Neural cell (in vitro differentiated cells): ENCODE measurements around the gene PLEKHH2. TPM values are rescaled to one million over a fixed set of nuclear protein-coding genes. Genes with fewer than 3 reads are reported as not detected.

Experiments used
- H2AFZ ChIP-seq: fragments of 200-600, 300-800 bp; sonication (generic), shearing (Covaris generic); 2 replicates; pipeline ENCODE4 v1.6.0; 2014; ENCODE audit warnings: low read depth, mild to moderate bottlenecking, antibody characterized with exemption, low read length, moderate library complexity
- H3F3A ChIP-seq: fragments of 200-600 bp; shearing (Covaris generic); 2 replicates; pipeline ENCODE4 v1.6.1; 2016; ENCODE audit warnings: mild to moderate bottlenecking, moderate library complexity, mixed read lengths, antibody characterized with exemption, low read length; ENCODE audit not compliant: insufficient read depth, poor library complexity, severe bottlenecking
- H3K27ac ChIP-seq: fragments of 200-600, 300-800 bp; sonication (generic), shearing (Covaris generic); 2 replicates; pipeline ENCODE4 v1.5.1; 2014; ENCODE audit warnings: mild to moderate bottlenecking, low read length, moderate library complexity
- H3K27me3 ChIP-seq: fragments of 300-800, 200-600 bp; sonication (generic), shearing (Covaris generic); 2 replicates; pipeline ENCODE4 v1.6.0; 2014; ENCODE audit warnings: mild to moderate bottlenecking, low read depth, low read length, moderate library complexity; ENCODE audit not compliant: insufficient read depth
- H3K36me3 ChIP-seq: fragments of 300-800, 200-600 bp; sonication (generic), shearing (Covaris generic); 2 replicates; pipeline ENCODE4 v1.5.1; 2014; ENCODE audit warnings: mild to moderate bottlenecking, antibody characterized with exemption, low read length, moderate library complexity; ENCODE audit not compliant: insufficient read depth
- H3K4me2 ChIP-seq: fragments of 300-800, 200-600 bp; sonication (generic), shearing (Covaris generic); 2 replicates; pipeline ENCODE4 v1.6.0; 2014; ENCODE audit warnings: mild to moderate bottlenecking, low read length
- H3K4me3 ChIP-seq: fragments of 300-800, 200-600 bp; sonication (generic), shearing (Covaris generic); 2 replicates; pipeline ENCODE4 v1.5.1; 2014; ENCODE audit warnings: mild to moderate bottlenecking, low read length, moderate library complexity
- H3K79me2 ChIP-seq: fragments of 200-600 bp; shearing (Covaris generic); replicated peaks from 2 replicates; pipeline ENCODE4 v1.6.0; 2014; ENCODE audit warnings: mild to moderate bottlenecking, low read length, moderate library complexity; ENCODE audit not compliant: insufficient read depth
- H3K9ac ChIP-seq: fragments of 300-800, 200-600 bp; sonication (generic), shearing (Covaris generic); 2 replicates; pipeline ENCODE4 v1.6.1; 2016; ENCODE audit warnings: mild to moderate bottlenecking, low read length, mixed read lengths
- H3K9me2 ChIP-seq: fragments of 200-600 bp; shearing (Covaris generic); 2 replicates; pipeline ENCODE4 v1.6.1; 2016; ENCODE audit warnings: mild to moderate bottlenecking, low read length, mixed read lengths; ENCODE audit not compliant: insufficient read depth
- H3K9me3 ChIP-seq: fragments of 200-600, 300-800 bp; sonication (generic), shearing (Covaris generic); 2 replicates; pipeline ENCODE4 v1.6.1; 2016; ENCODE audit warnings: mild to moderate bottlenecking, mixed run types, low read length, moderate library complexity, mixed read lengths
- H4K20me1 ChIP-seq: fragments of 200-600 bp; shearing (Covaris generic); 2 replicates; pipeline ENCODE4 v1.6.1; 2016; ENCODE audit warnings: mild to moderate bottlenecking, mixed run types; ENCODE audit not compliant: insufficient read depth
- EP300 ChIP-seq: fragments of 450-650 bp; conservative IDR thresholded peaks from 2 replicates; pipeline ENCODE4 v1.6.1; 2014; ENCODE audit warnings: antibody characterized with exemption, mild to moderate bottlenecking, moderate library complexity; ENCODE audit not compliant: poor library complexity, severe bottlenecking
- EZH2 ChIP-seq: fragments of 200-600, 300-800 bp; shearing (Covaris generic), sonication (generic); IDR thresholded peaks from 2 replicates; pipeline ENCODE4 v1.6.1; 2014; ENCODE audit warnings: antibody characterized with exemption, low read length, borderline replicate concordance, mild to moderate bottlenecking; ENCODE audit not compliant: insufficient read depth, poor library complexity, severe bottlenecking
- MXI1 ChIP-seq: fragments of 450-650 bp; conservative IDR thresholded peaks from 2 replicates; pipeline ENCODE4 v1.6.1; 2014; ENCODE audit warnings: antibody characterized with exemption, mild to moderate bottlenecking; ENCODE audit not compliant: poor library complexity, severe bottlenecking
- POLR2AphosphoS5 ChIP-seq: IDR thresholded peaks from 2 replicates; pipeline ENCODE4 v1.6.1; 2012
- RAD21 ChIP-seq: fragments of 450-650 bp; conservative IDR thresholded peaks from 2 replicates; pipeline ENCODE4 v1.6.1; 2014; ENCODE audit warnings: antibody characterized with exemption, mild to moderate bottlenecking, moderate library complexity
- SMC3 ChIP-seq: fragments of 450-650 bp; conservative IDR thresholded peaks from 2 replicates; pipeline ENCODE4 v1.6.1; 2014; ENCODE audit warnings: antibody characterized with exemption, mild to moderate bottlenecking, moderate library complexity; ENCODE audit not compliant: poor library complexity
- TAF1 ChIP-seq: IDR thresholded peaks from 2 replicates; pipeline ENCODE4 v1.6.1; 2012; ENCODE audit warnings: low read depth
- polyA plus RNA-seq: library from polyadenylated mRNA; depleted of rRNA; stranded (reverse); fragments of >200 nt; gene quantifications from 2 replicates; pipeline ENCODE4 v1.2.3, GENCODE V29; 2014
- TF ChIP-seq, protein P1 (sequence below): fragments of 450-650 bp; IDR thresholded peaks from 2 replicates; pipeline ENCODE4 v1.5.1; 2014; ENCODE audit warnings: antibody characterized with exemption, mild to moderate bottlenecking, moderate library complexity; ENCODE audit not compliant: poor library complexity, severe bottlenecking
- TF ChIP-seq, protein P2 (sequence below): IDR thresholded peaks from 2 replicates; pipeline ENCODE4 v1.6.1; 2012; ENCODE audit warnings: borderline replicate concordance

PLEKHH2 gene
- polyA plus RNA-seq, 1 donor from 2014 or later = 0.50 TPM

DNA sequence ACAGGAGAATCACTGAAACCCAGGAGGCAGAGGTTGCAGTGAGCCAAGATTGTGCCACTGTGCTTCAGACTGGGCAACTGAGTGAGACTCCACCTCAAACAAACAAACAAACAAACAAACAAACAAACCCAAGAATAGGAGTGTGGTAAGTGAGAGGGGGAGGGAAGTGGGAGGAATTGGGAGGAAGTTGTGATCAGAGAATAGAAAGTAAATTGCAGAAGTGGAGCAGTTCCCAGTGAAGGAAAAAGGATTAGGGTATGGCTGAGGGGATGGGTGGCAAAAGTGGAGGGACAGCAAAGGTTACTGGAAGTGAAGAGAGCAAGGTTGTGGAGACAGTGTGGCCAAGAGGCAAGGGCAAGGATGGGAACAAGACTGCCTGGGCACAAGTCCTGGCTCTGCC is 80.3 kb downstream of the PLEKHH2 start:
- H3K27me3 ChIP-seq = no peaks in the 10 kb centered on the region
- no peaks in the 10 kb centered on the region for H3F3A ChIP-seq
- no peak overlapping the region for H3K27ac ChIP-seq

DNA sequence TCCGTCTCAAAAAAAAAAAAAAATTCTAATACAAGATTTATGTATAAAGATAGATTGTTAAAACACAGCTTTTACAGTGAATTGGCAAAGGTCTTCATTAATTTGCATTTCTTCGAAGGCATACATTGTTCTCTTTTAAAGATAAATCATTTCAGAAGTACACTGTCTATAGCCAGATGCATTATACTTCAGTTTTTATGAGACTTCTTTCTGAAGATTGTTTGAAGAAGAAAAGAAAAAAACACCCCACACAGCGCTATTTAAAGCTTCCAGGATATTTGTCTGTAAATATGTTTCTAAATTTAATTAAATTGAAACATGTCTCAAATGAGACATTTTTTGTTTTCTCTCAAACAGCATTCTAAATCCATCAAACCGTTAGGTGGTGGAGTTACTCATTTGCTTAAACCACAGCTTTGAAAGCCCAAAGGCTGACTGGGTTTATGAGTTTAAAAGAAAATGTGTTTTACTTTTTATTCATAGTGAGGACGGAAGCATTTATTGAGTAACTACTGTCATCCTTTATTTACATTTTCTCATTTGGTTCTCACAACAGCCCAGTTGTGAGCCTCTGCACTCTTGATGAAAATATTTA is 81.6 kb downstream of the PLEKHH2 start:
- no peaks in the 10 kb centered on the region for H3K36me3 ChIP-seq
- no peaks in the 10 kb centered on the region for H3K27me3 ChIP-seq
- H3K9me3 ChIP-seq = no peaks in the 10 kb centered on the region
- no peak overlapping the region for H3K9ac ChIP-seq
- H4K20me1 ChIP-seq = no peaks in the 10 kb centered on the region
- no peaks in the 10 kb centered on the region for H3K9me2 ChIP-seq
- no peak overlapping the region for H3K4me3 ChIP-seq
- H2AFZ ChIP-seq = no peak overlapping the region
- TF ChIP-seq, protein P1, sequence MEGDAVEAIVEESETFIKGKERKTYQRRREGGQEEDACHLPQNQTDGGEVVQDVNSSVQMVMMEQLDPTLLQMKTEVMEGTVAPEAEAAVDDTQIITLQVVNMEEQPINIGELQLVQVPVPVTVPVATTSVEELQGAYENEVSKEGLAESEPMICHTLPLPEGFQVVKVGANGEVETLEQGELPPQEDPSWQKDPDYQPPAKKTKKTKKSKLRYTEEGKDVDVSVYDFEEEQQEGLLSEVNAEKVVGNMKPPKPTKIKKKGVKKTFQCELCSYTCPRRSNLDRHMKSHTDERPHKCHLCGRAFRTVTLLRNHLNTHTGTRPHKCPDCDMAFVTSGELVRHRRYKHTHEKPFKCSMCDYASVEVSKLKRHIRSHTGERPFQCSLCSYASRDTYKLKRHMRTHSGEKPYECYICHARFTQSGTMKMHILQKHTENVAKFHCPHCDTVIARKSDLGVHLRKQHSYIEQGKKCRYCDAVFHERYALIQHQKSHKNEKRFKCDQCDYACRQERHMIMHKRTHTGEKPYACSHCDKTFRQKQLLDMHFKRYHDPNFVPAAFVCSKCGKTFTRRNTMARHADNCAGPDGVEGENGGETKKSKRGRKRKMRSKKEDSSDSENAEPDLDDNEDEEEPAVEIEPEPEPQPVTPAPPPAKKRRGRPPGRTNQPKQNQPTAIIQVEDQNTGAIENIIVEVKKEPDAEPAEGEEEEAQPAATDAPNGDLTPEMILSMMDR = no peak
- no peak for TF ChIP-seq EP300
- no peak for TF ChIP-seq TAF1
- no peak for TF ChIP-seq MXI1
- no peak for TF ChIP-seq RAD21
- TF ChIP-seq, protein P2, sequence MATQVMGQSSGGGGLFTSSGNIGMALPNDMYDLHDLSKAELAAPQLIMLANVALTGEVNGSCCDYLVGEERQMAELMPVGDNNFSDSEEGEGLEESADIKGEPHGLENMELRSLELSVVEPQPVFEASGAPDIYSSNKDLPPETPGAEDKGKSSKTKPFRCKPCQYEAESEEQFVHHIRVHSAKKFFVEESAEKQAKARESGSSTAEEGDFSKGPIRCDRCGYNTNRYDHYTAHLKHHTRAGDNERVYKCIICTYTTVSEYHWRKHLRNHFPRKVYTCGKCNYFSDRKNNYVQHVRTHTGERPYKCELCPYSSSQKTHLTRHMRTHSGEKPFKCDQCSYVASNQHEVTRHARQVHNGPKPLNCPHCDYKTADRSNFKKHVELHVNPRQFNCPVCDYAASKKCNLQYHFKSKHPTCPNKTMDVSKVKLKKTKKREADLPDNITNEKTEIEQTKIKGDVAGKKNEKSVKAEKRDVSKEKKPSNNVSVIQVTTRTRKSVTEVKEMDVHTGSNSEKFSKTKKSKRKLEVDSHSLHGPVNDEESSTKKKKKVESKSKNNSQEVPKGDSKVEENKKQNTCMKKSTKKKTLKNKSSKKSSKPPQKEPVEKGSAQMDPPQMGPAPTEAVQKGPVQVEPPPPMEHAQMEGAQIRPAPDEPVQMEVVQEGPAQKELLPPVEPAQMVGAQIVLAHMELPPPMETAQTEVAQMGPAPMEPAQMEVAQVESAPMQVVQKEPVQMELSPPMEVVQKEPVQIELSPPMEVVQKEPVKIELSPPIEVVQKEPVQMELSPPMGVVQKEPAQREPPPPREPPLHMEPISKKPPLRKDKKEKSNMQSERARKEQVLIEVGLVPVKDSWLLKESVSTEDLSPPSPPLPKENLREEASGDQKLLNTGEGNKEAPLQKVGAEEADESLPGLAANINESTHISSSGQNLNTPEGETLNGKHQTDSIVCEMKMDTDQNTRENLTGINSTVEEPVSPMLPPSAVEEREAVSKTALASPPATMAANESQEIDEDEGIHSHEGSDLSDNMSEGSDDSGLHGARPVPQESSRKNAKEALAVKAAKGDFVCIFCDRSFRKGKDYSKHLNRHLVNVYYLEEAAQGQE = no peak
- no peak for TF ChIP-seq EZH2
- no peak for TF ChIP-seq SMC3
- no peak for TF ChIP-seq POLR2AphosphoS5
- no peaks in the 10 kb centered on the region for H3F3A ChIP-seq
- H3K79me2 ChIP-seq = no peaks in the 10 kb centered on the region
- no peak overlapping the region for H3K27ac ChIP-seq
- H3K4me2 ChIP-seq = no peak overlapping the region

More for the DNA sequence above, 80.3 kb downstream of the PLEKHH2 start:
- Histone ChIP-seq H3K4me2 (no peak overlapping the region), H3K36me3 (no peaks in the 10 kb centered on the region), H3K9ac (no peak overlapping the region), H3K79me2 (no peaks in the 10 kb centered on the region), H2AFZ (no peak overlapping the region), H3K9me3 (no peaks in the 10 kb centered on the region), H4K20me1 (no peaks in the 10 kb centered on the region), H3K4me3 (no peak overlapping the region), H3K9me2 (no peaks in the 10 kb centered on the region)
- TF ChIP-seq, protein P2 = no peak
- TF ChIP-seq, protein P1 = no peak
- TF ChIP-seq MXI1 (no peak), RAD21 (no peak), SMC3 (no peak), TAF1 (no peak), EZH2 (no peak), POLR2AphosphoS5 (no peak), EP300 (no peak)
